Brain microvascular endothelial cell (primary cell): ENCODE results near the gene RRP1B.
A peak's percentile ranks its signal among the peaks of the same experiment; 100 is the strongest.

Source experiments
- DNase-seq: peaks from one replicate; pipeline ENCODE4 v3.0.0-alpha.2; 2020
- H3K27ac ChIP-seq: fragments of 250-450 bp; sonication (Bioruptor Pico); 2 replicates; pipeline ENCODE4 v1.5.1; 2020; ENCODE audit warnings: mild to moderate bottlenecking, moderate library complexity
- H3K27me3 ChIP-seq: fragments of 250-450 bp; sonication (Bioruptor Pico); replicated peaks from 2 replicates; pipeline ENCODE4 v1.5.1; 2020; ENCODE audit warnings: mild to moderate bottlenecking
- H3K36me3 ChIP-seq: fragments of 250-450 bp; sonication (Bioruptor Pico); replicated peaks from 2 replicates; pipeline ENCODE4 v1.5.1; 2020; ENCODE audit warnings: mild to moderate bottlenecking
- H3K4me3 ChIP-seq: 2 replicates; pipeline ENCODE4 v1.5.1; 2011; ENCODE audit warnings: low read depth, mild to moderate bottlenecking, control low read depth, low read length, moderate library complexity
- in situ Hi-C: cut with HindIII; loops from 2 replicates; pipeline ENCODE4 v1.10.0; 2017; ENCODE audit warnings: low sequenced_read_pairs, low pct_ligation_motif_present
- TF ChIP-seq, protein P1 (sequence below): IDR thresholded peaks from 2 replicates; pipeline ENCODE4 v1.5.1; 2011; ENCODE audit warnings: low read depth, mild to moderate bottlenecking, moderate library complexity, low read length, control low read depth, inconsistent platforms; ENCODE audit errors: missing control alignments

RRP1B gene

DNA sequence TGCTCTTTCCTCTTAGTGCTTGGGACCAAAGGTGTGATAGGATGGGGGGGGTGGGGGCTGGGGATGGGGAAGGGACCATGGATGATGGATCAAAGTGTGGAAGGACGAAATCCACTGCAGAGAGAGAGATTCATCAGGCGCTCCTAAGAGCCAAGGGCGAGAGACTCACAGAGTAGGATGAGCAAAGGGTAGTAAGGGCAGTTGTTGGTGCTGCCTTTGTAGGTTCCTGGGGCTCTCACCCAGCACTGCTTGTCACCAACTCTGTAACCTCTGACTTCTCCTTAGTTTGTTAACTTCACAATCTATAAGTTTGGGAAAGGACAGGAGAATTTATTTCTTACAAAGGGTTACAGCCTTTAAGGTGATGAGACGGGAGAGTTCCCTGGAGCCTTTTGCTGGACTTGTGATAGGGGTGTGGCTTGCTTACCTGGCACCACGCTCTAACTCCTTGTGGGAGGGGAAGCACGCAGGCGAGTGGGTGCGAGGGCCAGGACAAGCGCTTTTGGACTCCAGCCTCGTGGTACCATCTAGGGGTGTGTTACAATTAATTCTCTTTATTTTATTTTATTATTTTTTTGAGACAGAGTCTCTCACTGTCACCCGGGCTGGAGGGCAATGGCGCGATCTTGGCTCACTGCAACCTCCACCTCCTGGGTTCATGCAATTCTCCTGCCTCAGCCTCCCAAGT, 58.0 kb downstream of the RRP1B start:
- H3K27me3 ChIP-seq: no peaks in the 10 kb centered on the region
- H3K36me3 ChIP-seq: no peaks in the 10 kb centered on the region
- no peak overlapping the region for H3K4me3 ChIP-seq
- TF ChIP-seq, protein P1, sequence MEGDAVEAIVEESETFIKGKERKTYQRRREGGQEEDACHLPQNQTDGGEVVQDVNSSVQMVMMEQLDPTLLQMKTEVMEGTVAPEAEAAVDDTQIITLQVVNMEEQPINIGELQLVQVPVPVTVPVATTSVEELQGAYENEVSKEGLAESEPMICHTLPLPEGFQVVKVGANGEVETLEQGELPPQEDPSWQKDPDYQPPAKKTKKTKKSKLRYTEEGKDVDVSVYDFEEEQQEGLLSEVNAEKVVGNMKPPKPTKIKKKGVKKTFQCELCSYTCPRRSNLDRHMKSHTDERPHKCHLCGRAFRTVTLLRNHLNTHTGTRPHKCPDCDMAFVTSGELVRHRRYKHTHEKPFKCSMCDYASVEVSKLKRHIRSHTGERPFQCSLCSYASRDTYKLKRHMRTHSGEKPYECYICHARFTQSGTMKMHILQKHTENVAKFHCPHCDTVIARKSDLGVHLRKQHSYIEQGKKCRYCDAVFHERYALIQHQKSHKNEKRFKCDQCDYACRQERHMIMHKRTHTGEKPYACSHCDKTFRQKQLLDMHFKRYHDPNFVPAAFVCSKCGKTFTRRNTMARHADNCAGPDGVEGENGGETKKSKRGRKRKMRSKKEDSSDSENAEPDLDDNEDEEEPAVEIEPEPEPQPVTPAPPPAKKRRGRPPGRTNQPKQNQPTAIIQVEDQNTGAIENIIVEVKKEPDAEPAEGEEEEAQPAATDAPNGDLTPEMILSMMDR: no peak
- in situ Hi-C loops: no loop called here
- no peak overlapping the region for H3K27ac ChIP-seq
- no peak for DNase-seq

DNA sequence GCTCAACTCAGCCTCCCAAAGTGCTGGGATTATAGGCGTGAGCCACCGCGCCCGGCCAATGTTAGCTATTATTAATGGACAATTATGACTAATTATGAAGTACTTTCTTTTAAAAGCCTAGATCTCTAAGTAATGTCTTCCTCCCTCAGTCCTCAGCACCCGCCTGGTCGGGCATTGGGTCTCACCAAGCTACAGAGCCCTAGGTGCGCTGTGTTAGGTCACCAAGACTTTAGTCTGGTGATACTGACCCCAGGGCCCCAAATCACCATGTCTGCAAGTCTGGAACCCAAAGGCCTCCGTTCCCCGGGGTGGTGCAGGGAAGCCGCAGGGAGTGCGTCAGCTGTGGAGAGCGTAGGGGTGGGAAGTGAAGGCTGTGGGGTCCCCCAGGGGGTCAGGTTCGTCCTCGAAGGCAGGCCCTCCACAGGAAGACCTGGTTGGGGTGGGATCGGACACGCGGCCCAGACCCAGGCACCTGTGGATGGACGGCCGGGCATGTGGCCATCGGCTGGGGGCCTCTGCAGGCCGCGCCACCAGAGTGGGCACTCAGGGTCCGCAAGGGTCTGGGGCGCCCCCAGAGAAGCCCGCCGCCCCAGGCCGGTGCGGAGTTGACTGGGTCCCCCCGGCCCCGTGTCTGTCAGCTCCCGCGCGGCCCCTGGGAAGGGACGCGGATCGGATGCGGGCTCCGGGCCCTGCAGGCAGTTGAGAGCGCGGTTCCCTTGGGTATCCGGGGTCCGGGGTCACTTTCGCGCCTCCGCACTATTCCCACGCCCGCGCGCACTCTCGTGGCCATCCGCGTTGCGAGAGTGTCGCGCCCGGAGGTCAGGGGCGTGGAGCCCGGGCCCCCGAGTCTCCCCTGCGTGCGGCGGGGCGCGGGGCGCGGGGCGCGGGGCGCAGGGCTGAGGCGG, 58.9 kb downstream of the RRP1B start:
- in situ Hi-C loops: no loop called here
- Histone ChIP-seq H3K27ac (no peak overlapping the region), H3K4me3 (peak overlapping the region; percentile 92), H3K36me3 (no peaks in the 10 kb centered on the region), H3K27me3 (no peaks in the 10 kb centered on the region)
- no peak for DNase-seq
- TF ChIP-seq, protein P1: no peak

DNA sequence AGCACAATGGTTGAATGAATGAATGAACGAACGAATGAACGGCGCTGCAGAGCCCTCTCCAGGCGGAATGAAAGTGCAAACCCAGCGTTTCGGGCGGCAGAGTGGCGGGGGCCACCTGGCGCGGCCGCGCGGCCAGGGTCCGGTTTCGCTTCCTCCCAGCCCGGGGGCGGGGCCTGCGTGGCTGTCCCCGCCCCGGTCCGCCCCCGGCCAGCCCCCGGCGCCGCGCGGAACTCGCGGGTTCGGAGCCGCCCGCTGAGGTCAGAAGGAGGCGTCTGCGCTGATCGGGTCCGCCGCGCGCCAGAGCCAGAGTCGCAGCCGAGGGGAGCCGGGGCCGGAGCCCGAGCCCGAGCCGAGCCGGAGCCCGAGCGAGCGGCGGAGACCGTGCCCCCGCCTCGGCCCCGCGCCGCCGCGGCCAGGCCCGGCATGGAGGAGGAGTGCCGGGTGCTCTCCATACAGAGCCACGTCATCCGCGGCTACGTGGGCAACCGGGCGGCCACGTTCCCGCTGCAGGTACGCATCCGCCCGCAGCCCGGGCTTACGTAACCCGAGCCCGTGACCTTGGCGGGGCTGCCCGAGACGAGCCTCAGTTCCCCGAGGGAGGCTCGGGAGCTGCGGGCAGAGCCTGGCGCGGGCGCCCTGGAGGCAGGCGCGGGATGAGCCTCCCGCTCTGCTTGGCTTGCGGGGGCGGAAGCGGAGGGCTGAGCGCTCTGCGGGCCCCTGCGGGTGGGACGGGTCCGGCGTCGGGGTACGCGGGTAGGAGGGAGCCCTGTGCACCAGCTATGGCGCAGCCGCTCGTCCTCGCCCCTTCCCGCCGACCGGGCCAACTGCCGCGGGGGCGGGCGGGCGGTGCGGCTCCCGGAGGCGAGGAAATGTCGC, 59.8 kb downstream of the RRP1B start, which contains the start of gene PDXK:
Gene PDXK (plus strand): TSS at position 258 of the 876 bp plus-strand sequence. CDS start 166 bp downstream, at position 424.
- TF ChIP-seq, protein P1: no peak
- Histone ChIP-seq H3K27ac (peak within 1 kb of the TSS; percentile 71), H3K36me3 (no peaks in the 10 kb centered on the region), H3K27me3 (no peaks in the 10 kb centered on the region), H3K4me3 (peak within 1 kb of the TSS; percentile 92)
- DNase-seq: peak; percentile 63
- in situ Hi-C loops: no loop called here

DNA sequence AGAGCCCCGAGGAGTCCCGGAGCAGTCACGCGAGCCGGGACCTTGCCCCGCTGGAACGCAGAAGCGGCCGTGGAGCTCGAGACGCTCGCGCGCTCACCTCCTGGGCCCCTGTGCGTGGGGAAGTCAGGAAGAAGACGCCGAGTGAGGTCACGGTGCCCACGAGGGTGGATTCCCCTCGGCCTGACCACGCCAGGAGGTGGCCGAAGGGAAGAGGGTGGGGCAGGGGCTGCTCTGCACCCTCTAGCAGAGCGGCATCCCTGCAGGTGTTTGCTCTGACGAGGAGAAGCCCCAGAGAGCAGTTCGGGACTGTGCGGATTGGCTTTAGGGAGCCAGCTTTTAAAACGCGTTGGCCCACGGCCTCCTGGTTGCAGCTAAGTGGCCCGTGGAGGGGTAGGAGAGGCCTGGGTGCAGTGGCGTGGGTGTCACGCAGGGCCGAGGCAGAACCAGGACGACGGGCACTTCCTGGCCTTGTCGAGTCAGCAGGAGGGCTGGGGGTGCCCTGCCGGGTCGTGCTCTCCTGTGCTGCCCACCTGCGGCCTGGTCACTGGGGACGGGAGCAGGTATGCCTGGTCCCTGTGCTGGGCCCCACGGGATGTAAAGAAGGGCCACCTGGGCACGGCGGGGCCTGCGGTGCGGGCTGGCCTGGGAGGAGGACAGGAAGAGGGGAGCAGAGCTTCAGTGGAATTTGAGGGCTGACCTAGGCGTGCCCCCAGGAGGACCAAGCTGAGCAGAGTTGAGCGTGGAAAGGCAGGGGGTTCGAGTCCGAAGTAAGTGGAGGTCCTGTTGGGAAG, 60.6 kb downstream of the RRP1B start:
- no peaks in the 10 kb centered on the region for H3K36me3 ChIP-seq
- in situ Hi-C loops: no loop called here
- no peaks in the 10 kb centered on the region for H3K27me3 ChIP-seq
- H3K27ac ChIP-seq: peak overlapping the region; percentile 71
- peak overlapping the region; percentile 92 for H3K4me3 ChIP-seq
- TF ChIP-seq, protein P1: no peak
- no peak for DNase-seq
